ENCODE data around the gene PROZ. TPM values are rescaled to one million over a fixed set of nuclear protein-coding genes. Genes with fewer than 3 reads are reported as not detected.
A peak's percentile ranks its signal among the peaks of the same experiment; 100 is the strongest.

PROZ gene
- total and polyA plus RNA-seq, 2 donors (not counting 1 experiment from before 2014, with no cell fraction given) = not detected

- H3K27me3 ChIP-seq (ENCODE audit: control insufficient read depth, insufficient read depth, low read length) = no peaks in the 10 kb centered on the region
- no peaks in the 10 kb centered on the region for H3K9me3 ChIP-seq (ENCODE audit: control insufficient read depth, insufficient read depth, low read depth, low read length)
- H4K20me1 ChIP-seq (ENCODE audit: control insufficient read depth, extremely low read depth, insufficient read depth, low read length) = no peaks in the 10 kb centered on the region
- peaks cover 87% of the 10 kb centered on the region for H3K79me2 ChIP-seq (ENCODE audit: control insufficient read depth, insufficient read depth, low read length)
- H2AFZ ChIP-seq (ENCODE audit: low read length) = peak overlapping the region; percentile 25
- peak; percentile 54 to 61 for DNase-seq (ENCODE audit: low read depth in 2 of 2)
- peak overlapping the region; percentile 45 to 99 (median 73) for H3K4me3 ChIP-seq (replicated peaks in 1 of 4; ENCODE audit: control extremely low read depth in 1 of 4, insufficient read depth in 1 of 4, low read depth in 3 of 4, low read length in 4 of 4)
- H3K4me1 ChIP-seq (ENCODE audit: control insufficient read depth, extremely low read depth, insufficient read depth, low read length) = peaks cover 9% of the 10 kb centered on the region
- peak overlapping the region; percentile 98 for H3K27ac ChIP-seq (ENCODE audit: insufficient read depth, low read length)
- peak overlapping the region; percentile 98 for H3K9ac ChIP-seq (ENCODE audit: insufficient read depth, low read length)
- H3K36me3 ChIP-seq (ENCODE audit: control insufficient read depth, insufficient read depth, low read length) = peaks cover 7% of the 10 kb centered on the region
- TF ChIP-seq EZH2 (IDR thresholded peaks at IDR 0.05; ENCODE audit: low read length, missing control alignments) (no peak), CTCF (conservative IDR thresholded peaks at IDR 0.05 in 1 of 2, IDR thresholded peaks at IDR 0.05 in 1 of 2; ENCODE audit: low read depth in 1 of 2, low read length in 2 of 2) (no peak)
- H3K4me2 ChIP-seq (ENCODE audit: extremely low read depth, insufficient read depth, low read length) = peak overlapping the region; percentile 68
These were observed 49.5 kb downstream of the PROZ start for GRCh38 chr13:113207890-113208420.

- Histone ChIP-seq H4K20me1 (ENCODE audit: control insufficient read depth, extremely low read depth, insufficient read depth, low read length) (no peaks in the 10 kb centered on the region), H3K36me3 (ENCODE audit: control insufficient read depth, insufficient read depth, low read length) (peaks cover 7% of the 10 kb centered on the region), H3K79me2 (ENCODE audit: control insufficient read depth, insufficient read depth, low read length) (peaks cover 87% of the 10 kb centered on the region), H3K27ac (ENCODE audit: insufficient read depth, low read length) (peak within 1 kb of the TSS; percentile 98), H3K9me3 (ENCODE audit: control insufficient read depth, insufficient read depth, low read depth, low read length) (no peaks in the 10 kb centered on the region), H3K27me3 (ENCODE audit: control insufficient read depth, insufficient read depth, low read length) (no peaks in the 10 kb centered on the region), H3K9ac (ENCODE audit: insufficient read depth, low read length) (peak within 1 kb of the TSS; percentile 98), H3K4me1 (ENCODE audit: control insufficient read depth, extremely low read depth, insufficient read depth, low read length) (peaks cover 9% of the 10 kb centered on the region), H3K4me3 (replicated peaks in 1 of 4; ENCODE audit: control extremely low read depth in 1 of 4, insufficient read depth in 1 of 4, low read depth in 3 of 4, low read length in 4 of 4) (peak within 1 kb of the TSS; percentile 45 to 99 (median 73)), H3K4me2 (ENCODE audit: extremely low read depth, insufficient read depth, low read length) (peak within 1 kb of the TSS; percentile 68), H2AFZ (ENCODE audit: low read length) (peak within 1 kb of the TSS; percentile 64)
- peak; percentile 88 for DNase-seq (ENCODE audit: low read depth in 2 of 2)
- no peak for TF ChIP-seq EZH2 (IDR thresholded peaks at IDR 0.05; ENCODE audit: low read length, missing control alignments)
- no peak for TF ChIP-seq CTCF (conservative IDR thresholded peaks at IDR 0.05 in 1 of 2, IDR thresholded peaks at IDR 0.05 in 1 of 2; ENCODE audit: low read depth in 1 of 2, low read length in 2 of 2)
These were observed 50.2 kb downstream of the PROZ start, which contains the start of gene PCID2 for GRCh38 chr13:113208421-113209335. TSS of gene PCID2 (minus strand) at chr13:113208669. CDS start at chr13:113208634, 35 bp downstream.

- Histone ChIP-seq H3K27me3 (ENCODE audit: control insufficient read depth, insufficient read depth, low read length) (no peaks in the 10 kb centered on the region), H3K79me2 (ENCODE audit: control insufficient read depth, insufficient read depth, low read length) (peaks cover 87% of the 10 kb centered on the region), H3K9ac (ENCODE audit: insufficient read depth, low read length) (peak within 1 kb of the TSS; percentile 98), H3K27ac (ENCODE audit: insufficient read depth, low read length) (peak within 1 kb of the TSS; percentile 98), H3K9me3 (ENCODE audit: control insufficient read depth, insufficient read depth, low read depth, low read length) (no peaks in the 10 kb centered on the region), H3K36me3 (ENCODE audit: control insufficient read depth, insufficient read depth, low read length) (peaks cover 5% of the 10 kb centered on the region), H2AFZ (ENCODE audit: low read length) (peak within 1 kb of the TSS; percentile 64), H3K4me2 (ENCODE audit: extremely low read depth, insufficient read depth, low read length) (peak within 1 kb of the TSS; percentile 81), H3K4me1 (ENCODE audit: control insufficient read depth, extremely low read depth, insufficient read depth, low read length) (peaks cover 9% of the 10 kb centered on the region), H4K20me1 (ENCODE audit: control insufficient read depth, extremely low read depth, insufficient read depth, low read length) (no peaks in the 10 kb centered on the region), H3K4me3 (replicated peaks in 1 of 4; ENCODE audit: control extremely low read depth in 1 of 4, insufficient read depth in 1 of 4, low read depth in 3 of 4, low read length in 4 of 4) (peak within 1 kb of the TSS; percentile 73 to 99 (median 79))
- TF ChIP-seq CTCF (conservative IDR thresholded peaks at IDR 0.05 in 1 of 2, IDR thresholded peaks at IDR 0.05 in 1 of 2; ENCODE audit: low read depth in 1 of 2, low read length in 2 of 2) = no peak
- no peak for TF ChIP-seq EZH2 (IDR thresholded peaks at IDR 0.05; ENCODE audit: low read length, missing control alignments)
- peak; percentile 65 to 70 for DNase-seq (ENCODE audit: low read depth in 2 of 2)
These were observed 50.9 kb downstream of the PROZ start, which contains the start of gene CUL4A for GRCh38 chr13:113209336-113209758. TSS of gene CUL4A (plus strand) at chr13:113209613. CDS start at chr13:113209628, 15 bp downstream.
